Measurements from ENCODE around the gene BTBD9.
A peak's percentile ranks its signal among the peaks of the same experiment; 100 is the strongest.
"Not testable (repeated sequence)": the region's sequence is repeated elsewhere in the genome, so short reads cannot be mapped to it uniquely, and the experiment has no call there.

Gene BTBD9

DNA sequence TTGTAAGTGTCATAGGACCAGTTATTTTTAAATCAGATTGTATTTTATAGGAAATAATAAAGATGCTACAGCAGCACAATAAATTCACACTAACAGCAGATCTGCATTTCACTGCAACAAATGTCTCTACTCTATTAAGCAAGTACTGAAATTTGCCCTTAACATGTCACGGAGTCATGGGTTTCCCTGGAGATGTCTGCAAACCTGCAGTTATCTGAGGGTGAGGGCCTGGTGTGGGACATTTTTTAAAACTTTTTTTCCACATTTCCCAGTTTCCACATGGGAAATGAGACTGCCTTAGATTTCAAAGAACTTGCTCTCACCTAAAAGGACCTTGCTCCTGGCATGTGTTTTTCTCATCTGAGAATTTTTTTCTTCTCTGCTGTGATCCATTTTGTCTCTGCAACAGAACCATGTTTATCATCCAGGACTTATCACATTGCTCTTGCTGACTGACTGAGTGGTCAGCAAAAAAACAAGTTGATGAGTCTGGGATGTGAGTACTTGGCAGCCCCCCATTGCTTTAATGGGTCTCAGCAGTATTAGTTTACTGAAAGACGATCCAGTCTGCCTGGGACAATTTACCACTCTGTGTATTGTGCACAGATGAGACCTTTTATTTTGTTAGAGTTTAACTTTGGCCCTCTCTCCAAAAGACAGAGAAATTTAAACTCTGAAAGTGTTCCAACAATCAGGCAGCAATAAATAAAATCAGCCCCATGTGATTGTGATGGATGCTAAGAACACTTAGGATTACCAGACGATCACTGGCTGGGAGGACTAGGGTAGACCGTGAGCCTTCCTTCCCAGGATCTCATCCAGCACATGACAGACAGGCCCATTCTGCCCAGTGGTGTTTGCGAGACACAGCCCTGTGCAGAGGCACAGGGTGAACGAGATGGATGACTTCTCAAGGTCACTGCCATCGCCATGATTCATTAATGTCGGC is 268.8 kb downstream of the BTBD9 start:
- no peak for DNase-seq

DNA sequence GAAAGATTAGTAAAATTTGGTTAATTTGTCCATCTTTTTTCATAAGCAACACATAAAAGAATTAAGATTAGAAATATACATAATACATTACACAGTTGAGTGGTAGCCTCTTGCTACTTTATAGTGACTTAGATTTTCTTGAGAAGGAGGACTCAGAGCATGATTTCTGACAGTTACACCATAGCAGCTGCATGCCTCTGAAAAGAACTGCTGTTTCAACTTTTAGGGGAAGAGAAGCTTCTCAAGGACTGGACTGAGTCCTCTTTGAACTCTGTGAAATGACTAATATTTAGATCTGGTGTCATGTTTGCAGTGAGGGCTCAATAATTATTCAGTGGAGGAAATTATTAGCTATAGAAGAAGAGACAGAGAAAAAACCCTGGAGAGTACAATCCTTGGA is 272.5 kb downstream of the BTBD9 start:
- DNase-seq = no peak

DNA sequence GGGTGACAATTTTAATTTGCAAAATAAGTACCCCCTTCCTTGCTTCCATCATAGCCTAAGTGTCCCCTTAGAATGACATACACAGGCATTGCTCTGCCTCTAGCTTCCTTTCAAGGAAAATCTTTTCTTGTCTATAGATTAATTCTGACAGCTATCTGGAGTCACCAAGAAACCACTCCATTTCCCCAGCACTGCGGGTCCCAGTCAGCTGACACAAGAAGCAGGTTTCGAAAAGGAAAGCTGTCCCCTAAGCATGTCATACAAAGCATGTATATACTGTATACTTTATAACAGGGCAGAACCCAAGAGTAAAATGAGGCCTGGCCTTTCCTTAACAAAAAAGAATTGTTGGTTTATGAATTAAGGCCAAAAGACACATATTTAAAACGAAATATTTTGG is 273.5 kb downstream of the BTBD9 start:
- DNase-seq = no peak

DNA sequence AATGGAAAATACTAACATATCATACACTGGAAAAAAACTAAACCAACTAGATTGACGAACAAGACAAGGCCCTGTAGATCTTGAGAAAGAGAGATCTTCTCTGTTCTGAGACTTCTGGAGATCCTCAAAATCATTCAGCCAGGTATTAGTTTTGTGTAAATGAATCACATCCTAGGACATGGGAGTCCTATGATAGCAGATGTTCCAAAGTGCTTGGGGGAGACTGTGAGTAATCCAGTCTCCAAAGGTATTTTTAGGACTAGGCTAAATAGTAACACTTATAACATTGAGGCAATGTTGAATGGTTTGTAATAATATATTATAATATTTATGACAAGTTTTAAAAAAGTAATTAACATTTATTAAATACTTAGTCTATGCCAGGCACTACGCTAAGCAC is 275.0 kb downstream of the BTBD9 start:
- no peak for DNase-seq

DNA sequence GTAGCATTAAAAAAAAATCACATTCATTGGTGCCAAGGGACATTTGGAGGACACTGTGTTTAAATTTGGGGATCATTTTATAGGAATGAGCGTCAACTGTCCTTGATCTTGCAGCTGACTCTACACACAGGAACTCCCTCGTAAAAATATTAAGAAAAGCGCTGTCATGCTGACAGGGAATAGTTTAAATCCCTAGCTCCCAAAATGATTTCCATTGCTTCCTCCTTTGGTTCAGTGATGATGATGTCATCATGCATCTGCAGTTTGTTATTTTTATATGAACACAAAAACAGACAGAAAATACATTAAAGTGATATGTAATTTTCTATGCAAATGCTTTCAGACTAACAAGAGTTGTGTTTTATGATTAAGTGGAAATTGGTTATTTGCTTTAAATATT is 275.6 kb downstream of the BTBD9 start:
- no peak for DNase-seq

DNA sequence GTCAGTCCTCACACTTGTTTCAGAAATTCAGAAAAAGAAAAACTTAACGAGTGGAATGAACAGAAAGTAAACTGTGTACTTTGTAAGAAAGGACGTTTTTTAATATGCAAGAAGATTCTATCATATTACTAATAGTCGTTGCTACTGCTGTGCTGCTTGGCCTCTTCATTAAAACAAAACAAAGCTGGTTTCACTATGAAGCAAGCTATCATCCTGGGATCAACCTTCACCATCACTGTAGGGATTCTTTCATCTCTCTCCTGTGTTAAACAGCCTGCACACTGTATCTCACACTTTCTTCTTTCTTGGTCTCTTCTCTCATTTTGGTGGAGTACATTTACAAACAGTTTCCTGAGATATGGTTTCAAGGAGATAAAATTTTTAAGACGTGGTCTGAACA is 284.2 kb downstream of the BTBD9 start:
- DNase-seq = no peak

DNA sequence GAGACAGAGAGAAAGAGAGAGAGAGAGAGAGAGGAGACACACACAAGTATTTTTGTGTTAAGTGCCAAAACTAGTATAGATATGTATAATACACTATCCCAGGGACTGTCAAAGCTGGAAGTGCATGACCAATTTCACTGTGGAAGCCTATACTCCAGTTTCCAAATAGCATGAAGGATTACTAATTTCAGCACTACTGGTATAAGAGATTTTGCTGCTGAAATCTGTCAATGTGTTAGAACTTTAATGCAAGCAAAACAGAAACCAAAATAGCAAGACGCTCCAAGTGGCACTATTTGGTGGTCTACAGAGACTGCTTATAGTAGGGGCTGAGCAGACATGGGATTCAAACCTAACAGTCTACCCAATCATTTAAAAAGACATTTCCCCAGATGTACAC is 284.8 kb downstream of the BTBD9 start:
- DNase-seq = no peak

DNA sequence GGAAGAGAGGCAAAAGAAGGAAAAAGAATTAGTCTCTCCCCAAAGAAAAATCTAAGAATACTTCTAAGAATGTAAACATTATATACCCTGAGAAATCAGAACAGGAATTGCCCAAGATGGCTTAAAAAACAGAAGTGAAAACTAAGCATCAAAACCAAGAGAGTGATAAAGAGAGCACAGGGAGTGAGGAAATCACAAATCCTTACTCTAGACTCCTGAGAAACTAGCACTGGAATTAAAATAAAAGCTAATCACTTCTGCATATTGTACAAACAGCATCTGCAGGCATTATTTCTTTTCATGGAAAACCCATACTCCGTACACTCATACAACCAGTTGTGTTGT is 285.7 kb downstream of the BTBD9 start:
- no peak for DNase-seq

DNA sequence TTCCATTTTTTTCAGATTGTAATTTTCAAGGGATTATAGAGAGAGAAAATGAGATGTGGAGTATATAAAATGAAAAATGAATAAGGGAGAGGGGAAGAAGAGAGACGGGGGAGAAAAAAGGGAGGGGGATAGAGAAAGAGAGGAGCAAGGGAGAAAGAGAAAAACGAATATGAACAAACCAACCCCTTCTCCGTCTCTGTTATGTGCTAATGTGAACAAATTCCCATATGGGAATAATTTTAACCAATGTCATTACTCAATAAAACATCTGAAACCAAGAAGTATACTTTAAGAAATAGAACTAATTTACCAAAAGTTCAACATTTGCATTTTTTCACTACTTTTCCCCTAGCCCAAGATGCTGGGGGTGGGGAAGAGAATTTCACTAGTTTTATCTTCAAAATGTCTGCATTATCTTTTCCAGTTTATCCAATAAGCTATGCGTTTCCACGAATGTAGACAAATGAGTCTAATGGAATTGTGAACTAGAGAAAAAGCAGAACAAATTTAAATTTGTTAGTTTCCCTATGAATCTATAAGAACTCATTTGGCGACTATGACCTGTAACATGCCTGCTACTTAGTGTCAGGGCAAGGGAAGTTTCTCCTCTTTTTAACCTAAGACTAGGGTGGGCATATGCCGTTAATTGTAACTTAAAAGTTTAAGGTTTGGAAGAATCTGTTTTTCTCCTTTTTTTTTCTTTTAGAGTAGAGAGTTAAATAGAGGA is 286.3 kb downstream of the BTBD9 start:
- no peak for DNase-seq

DNA sequence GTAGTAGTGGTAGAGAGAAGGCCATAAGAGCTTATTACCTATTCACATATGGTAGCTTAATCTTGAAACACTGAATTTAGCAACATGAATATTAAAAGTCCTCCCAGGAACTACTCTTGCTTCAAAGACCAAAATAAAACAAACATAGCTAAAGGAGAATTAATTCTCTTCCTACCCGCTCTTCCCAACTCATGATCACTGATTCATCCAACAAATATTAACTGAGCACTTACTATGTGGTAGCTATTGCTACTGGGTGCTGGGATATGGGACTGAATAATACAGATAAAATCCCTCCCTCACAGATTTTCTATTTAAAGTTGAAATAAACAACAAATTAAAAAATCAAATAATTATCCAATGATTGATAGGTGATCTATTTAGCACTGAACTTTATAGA is 287.1 kb downstream of the BTBD9 start:
- no peak for DNase-seq

DNA sequence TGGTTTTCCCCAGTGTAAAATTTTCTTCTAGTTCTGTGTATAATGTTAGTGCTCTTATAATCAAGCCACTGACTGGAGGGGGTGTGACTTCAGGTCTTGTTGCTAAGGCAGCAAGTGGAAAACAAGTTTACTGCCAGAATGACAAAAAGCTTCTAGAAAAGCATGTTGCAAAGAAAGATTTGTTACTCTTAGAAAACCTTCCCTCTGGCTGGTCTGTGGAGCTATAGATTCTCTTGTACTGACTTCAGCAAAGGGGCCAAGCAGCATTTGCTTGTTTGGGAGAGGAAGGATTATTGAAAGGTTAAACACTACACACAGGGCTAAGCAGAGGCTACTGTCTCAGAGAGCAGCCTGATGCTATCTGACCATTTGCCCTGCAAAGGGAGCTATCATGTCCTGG is 288.8 kb downstream of the BTBD9 start:
- peak; percentile 6 for DNase-seq

DNA sequence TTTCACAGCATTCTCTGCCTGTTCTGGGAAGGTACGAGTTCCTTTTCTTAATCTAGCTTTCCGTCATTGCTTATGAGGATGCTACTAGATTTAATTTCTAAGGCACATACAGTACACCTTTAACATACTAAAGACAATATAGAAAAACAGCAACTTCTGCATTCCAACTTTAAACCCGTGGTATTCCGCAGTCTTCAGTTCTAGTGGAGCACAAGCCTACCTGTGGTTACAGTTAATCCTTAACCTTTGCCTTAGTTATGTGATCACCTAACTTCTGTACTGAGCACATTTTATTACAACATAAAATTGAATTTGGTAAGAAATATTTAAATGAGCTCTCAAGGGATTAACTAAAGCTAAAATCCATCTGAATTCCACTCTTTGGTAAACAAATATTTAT is 289.5 kb downstream of the BTBD9 start:
- DNase-seq = no peak

DNA sequence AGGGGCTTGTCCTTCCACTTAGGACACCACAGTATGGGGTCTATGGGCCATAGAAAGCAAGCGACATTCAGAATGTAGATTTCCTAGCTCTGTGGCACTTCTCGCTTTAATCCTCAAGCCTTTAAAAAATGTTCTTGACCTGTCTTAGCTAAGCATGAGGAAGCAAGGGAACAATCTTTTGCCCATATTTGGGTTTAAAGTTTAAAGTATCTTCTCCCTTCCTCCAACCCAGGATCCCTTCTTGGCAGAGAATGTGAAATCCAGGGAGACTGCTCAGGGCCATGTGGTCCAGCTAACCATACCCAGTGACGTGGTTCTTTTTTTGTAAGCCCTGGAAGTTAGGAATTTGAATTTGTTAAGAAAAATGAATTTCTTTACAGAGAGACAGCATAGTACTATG is 289.9 kb downstream of the BTBD9 start:
- DNase-seq = no peak

DNA sequence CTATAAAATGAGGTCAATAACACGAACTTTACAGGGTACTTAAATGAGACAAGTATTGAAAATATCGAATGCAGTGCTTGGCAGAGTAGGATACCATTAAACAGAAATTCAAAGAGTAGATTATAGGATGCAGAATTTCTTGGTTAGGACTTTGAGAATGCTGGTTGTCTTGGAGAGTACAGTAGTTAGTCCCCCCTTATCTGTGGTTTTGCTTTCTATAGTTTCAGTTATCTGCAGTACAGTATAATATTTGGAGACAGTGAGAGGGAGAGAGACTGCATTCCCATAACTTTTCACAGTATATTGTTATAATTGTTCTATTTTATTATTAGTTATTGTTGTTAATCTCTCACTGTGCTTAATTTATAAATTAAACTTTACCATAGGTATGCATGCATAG is 290.5 kb downstream of the BTBD9 start:
- no peak for DNase-seq

DNA sequence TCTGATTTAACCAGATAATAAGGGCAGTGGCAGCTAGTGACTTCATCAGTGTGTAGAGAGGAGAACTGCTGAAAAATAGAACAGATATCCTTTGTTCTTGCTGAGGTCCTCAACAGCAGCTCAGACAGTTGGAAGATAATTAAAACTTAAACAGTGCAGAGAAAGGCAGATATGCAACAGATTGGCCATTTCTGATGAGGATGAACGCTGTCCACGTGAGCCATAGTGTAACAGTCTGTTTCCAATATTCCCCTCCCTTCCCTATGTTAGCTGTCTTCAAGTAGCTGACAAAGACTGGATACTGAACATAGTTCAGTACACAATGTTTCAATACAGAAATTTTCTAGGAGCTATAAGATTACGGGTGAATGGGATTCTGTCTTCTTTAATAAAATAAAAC is 291.4 kb downstream of the BTBD9 start:
- DNase-seq = no peak

DNA sequence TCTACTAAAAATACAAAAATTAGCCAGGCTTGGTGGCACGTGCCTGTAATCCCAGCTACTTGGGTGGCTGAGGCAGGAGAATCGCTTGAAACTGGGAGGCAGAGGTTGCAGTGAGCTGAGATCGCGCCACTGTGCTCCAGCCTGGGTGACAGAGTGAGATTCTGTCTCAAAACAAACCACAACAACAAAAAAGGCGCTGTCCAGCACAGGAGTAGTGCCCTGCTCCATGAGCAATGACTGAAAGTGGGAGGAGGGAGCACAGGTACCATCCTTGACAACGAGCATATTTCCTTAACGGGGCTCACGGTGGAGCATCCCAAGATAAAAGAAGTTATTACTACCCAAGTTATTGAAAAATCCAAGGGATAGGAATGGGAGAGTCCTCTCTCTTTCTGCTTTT is 291.9 kb downstream of the BTBD9 start:
- DNase-seq = not testable (repeated sequence)

DNA sequence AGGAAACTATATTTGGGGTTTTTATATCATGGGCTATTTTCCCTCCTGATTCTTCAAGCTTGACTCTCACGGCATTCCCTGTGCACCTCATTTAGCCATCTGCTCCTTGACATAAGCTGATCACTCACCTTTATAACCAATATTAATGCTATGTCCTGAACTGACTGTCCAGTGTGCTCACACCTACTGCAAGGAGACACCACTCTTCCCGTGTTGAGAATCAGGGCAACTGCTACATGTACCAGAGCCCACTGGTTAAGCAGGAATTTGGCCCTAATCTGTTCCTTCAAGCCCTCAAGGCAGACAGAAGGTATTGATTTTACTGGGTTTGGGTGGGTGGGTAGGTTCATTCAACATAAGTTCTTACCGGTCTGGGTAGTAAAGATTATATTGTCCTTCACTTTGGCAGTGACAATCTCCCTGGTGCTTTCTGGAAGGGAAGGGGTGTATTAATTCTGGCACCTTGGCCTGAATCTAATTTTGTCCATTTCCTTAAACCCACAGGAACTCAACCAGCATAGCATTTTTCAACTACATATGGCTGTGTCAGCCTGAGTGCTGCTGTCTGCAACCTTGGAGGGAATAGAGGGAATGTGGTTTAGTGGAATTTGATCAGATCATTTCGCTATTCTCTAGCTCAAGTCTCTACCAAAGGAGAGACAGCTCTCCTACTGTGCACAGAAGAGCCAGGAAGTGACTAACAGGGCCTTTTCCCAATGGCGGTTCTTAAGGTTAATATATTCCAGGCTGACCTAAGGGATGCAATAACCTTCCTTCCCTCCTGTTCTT is 293.2 kb downstream of the BTBD9 start:
- peak; percentile 49 for DNase-seq

DNA sequence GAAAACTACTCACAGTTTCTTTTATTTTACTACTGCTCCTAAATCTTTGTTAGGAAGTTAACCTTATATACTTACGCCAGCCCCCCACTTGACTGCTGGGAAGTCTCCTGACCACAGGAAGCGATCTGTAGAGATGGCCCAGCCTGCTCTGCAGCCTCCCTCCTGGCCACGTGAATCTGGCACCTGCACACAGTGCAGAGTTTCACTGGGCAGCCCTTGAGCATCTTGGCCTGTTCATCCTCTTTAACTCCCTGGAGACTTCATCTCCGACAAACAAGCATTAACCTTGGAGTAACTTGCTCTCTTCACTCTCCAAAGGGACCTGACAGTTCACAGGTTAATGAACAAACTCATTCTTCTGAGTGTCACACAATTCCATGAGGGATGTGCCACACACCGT is 294.1 kb downstream of the BTBD9 start:
- DNase-seq = no peak

DNA sequence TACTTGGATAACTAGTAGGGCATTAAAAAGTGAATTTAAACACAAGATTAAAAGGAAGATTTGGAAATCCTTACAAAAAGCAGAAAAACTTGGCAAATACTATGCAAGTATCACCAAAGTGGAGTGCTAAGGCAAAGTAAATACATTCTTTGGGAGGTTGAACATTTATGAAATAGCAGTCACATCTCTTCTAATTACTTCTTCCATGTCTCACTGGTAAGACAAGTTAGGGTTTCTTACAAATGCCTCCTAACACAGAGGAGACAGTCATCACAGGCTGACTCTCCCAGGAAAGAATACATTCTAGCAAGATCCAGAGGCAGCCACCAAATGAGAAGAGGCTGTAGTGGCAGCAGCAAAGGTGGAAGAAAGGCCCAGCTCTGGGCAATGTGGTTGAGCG is 298.2 kb downstream of the BTBD9 start:
- DNase-seq = no peak

DNA sequence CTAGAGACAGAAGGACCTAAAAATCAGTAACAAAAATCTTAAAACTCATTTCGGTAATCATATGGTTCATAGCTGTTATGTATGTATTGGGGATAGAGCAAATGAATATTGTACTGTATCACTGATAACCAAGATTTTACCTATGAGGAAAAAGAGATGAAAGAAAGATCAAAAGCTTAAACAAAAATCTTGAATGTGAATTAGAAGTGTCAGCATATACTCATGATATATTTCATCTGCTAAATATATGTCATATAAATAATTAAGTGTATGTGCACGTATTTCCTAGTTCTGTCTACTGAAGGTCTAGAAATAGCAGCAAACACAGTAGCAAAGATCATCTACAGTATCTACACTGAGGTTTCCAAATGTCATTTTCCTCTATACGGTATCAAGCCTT is 299.8 kb downstream of the BTBD9 start:
- DNase-seq = no peak

DNA sequence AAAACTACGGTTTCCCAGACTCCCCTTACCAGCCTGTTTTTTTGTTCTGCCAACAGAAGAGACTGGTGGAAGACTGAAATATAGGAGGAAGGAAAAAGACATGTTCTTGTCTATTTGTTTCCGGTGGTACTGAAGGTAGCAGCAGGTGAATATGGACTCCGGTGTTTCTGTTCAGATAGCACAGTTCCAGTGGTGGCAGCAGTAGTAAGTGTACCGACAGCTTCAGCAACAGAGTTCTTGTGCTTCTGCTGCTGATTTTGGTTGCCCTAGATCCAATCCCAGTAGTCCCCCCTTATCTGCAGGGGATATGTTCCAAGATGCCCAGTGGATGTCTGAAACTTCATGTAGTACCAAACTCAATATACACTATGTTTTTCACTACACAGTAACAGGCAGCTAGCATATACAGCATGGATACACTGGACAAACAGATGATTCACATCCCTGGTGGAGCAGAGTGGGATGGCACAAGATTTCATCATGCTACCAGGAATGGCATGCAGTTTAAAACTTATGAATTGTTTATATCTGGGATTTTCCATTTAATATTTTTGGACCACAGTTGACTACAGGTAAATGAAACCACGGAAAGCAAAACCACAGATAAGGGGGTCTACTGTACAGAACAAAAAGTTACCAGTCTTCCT is 301.8 kb downstream of the BTBD9 start:
- DNase-seq = peak; percentile 36

DNA sequence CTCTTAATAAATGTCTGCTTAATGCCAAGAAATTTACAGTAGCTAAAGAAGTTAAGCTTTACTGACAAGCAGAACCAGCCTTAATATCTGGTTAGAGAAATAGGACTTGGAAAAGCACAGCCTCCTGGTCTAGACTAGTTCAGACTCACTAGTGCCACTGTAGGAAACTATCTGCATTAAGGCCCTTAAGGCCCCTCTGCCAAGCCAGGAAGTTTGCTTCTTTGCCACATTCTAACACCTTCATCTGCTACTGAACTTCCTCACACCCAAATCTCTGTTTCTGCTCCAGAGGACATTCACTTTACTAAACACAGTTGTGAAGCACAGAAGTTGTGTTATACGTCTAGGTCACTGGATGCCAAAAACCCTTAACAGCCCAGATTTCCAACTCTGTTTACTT is 302.8 kb downstream of the BTBD9 start:
- DNase-seq = no peak

DNA sequence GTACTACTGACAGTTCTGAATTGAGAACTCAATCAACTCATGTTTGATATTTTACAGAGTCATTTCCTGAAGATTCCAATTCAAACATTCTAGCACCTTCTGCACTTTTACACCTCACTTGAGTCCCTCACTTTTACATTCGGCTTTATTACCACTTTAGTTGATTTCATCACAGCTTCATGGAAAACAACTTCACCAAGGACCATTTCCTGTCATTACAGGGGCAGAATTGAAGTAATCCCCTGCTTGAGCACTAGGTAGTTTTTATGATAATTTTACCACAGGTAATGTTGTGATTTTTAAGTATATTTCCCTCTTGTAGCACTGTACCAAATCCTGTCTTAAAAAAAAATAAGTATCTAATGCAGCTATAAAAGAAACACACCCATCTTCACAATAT is 312.9 kb downstream of the BTBD9 start:
- no peak for DNase-seq
